HL-60 (cell line): ENCODE measurements around the gene METTL15.

ENCODE experiments used
- GABPA ChIP-seq: IDR thresholded peaks from 2 replicates; pipeline ENCODE4 v1.6.1; 2012; ENCODE audit warnings: low read depth
- POLR2AphosphoS5 ChIP-seq: IDR thresholded peaks from 2 replicates; pipeline ENCODE4 v1.6.1; 2012; ENCODE audit warnings: low read depth
- TF ChIP-seq, protein P1 (sequence below): IDR thresholded peaks from one replicate; pipeline ENCODE4 v1.5.1; 2011; ENCODE audit warnings: low read length, control low read depth, inconsistent platforms; ENCODE audit not compliant: insufficient read depth
- TF ChIP-seq, protein P2 (sequence below): IDR thresholded peaks from 2 replicates; pipeline ENCODE4 v1.6.1; 2012; ENCODE audit warnings: low read depth; ENCODE audit not compliant: insufficient replicate concordance

DNA sequence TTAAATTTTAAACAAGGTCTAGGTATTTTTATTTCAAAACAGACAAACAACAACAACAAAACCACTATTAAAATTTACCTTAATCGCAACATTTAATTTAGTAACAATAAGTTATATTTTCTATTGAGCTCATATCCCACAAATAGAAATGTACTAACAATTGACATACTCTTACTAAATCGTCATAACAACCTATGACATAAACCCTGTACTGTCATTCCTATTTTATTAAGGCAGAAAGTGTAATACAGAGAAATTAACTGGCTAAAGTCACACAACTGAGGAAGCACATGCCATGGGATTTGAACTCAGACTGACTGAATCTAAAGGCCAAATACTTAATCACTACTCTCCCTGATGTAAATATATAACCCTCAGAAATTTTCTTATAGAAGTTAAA, 3.2 kb upstream of the METTL15 start:
- TF ChIP-seq, protein P1, sequence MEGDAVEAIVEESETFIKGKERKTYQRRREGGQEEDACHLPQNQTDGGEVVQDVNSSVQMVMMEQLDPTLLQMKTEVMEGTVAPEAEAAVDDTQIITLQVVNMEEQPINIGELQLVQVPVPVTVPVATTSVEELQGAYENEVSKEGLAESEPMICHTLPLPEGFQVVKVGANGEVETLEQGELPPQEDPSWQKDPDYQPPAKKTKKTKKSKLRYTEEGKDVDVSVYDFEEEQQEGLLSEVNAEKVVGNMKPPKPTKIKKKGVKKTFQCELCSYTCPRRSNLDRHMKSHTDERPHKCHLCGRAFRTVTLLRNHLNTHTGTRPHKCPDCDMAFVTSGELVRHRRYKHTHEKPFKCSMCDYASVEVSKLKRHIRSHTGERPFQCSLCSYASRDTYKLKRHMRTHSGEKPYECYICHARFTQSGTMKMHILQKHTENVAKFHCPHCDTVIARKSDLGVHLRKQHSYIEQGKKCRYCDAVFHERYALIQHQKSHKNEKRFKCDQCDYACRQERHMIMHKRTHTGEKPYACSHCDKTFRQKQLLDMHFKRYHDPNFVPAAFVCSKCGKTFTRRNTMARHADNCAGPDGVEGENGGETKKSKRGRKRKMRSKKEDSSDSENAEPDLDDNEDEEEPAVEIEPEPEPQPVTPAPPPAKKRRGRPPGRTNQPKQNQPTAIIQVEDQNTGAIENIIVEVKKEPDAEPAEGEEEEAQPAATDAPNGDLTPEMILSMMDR: no peak
- TF ChIP-seq POLR2AphosphoS5 (no peak), GABPA (no peak)
- TF ChIP-seq, protein P2, sequence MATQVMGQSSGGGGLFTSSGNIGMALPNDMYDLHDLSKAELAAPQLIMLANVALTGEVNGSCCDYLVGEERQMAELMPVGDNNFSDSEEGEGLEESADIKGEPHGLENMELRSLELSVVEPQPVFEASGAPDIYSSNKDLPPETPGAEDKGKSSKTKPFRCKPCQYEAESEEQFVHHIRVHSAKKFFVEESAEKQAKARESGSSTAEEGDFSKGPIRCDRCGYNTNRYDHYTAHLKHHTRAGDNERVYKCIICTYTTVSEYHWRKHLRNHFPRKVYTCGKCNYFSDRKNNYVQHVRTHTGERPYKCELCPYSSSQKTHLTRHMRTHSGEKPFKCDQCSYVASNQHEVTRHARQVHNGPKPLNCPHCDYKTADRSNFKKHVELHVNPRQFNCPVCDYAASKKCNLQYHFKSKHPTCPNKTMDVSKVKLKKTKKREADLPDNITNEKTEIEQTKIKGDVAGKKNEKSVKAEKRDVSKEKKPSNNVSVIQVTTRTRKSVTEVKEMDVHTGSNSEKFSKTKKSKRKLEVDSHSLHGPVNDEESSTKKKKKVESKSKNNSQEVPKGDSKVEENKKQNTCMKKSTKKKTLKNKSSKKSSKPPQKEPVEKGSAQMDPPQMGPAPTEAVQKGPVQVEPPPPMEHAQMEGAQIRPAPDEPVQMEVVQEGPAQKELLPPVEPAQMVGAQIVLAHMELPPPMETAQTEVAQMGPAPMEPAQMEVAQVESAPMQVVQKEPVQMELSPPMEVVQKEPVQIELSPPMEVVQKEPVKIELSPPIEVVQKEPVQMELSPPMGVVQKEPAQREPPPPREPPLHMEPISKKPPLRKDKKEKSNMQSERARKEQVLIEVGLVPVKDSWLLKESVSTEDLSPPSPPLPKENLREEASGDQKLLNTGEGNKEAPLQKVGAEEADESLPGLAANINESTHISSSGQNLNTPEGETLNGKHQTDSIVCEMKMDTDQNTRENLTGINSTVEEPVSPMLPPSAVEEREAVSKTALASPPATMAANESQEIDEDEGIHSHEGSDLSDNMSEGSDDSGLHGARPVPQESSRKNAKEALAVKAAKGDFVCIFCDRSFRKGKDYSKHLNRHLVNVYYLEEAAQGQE: no peak
